Stimulated activated CD8-positive, alpha-beta memory T cell treated with anti-CD3 and anti-CD28 coated beads, Interleukin-4, amount 100 ng/mL, for 48 hours (primary cell): ENCODE results near the gene PCBP3.
A peak's percentile ranks its signal among the peaks of the same experiment; 100 is the strongest.
"Not testable (repeated sequence)": the region's sequence is repeated elsewhere in the genome, so short reads cannot be mapped to it uniquely, and the experiment has no call there.

ENCODE experiments used
- DNase-seq: peaks from one replicate; pipeline ENCODE4 v3.0.0-alpha.2; 2020

The PCBP3 gene

DNA sequence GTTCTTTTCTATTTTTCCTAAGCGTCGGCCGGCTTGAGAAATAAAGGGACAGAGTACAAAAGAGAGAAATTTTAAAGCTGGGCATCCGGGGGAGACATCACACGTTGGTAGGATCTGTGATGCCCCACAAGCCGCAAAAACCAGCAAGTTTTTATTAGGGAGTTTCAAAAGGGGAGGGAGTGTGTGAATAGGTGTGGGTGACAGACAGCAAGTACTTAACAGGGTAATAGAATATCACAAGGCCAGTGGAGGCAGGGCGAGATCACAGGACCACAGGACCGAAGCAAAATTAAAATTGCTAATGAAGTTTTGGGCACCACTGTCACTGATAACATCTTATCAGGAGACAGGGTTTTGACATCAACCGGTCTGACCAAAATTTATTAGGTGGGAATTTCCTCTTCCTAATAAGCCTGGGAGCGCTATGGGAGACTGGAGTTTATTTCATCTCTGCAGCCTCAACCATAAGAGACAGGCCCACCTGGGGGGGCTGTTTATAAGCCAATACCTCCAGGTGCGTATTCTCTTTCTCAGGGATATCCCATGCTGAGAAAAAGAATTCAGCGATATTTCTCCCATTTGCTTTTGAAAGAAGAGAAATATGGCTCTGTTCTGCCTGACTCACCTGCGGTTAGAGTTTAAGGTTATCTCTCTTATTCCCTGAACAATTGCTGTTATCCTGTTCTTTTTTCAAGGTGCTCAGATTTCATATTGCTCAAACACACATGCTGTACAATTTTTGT is 332.3 kb downstream of the PCBP3 start:
- not testable (repeated sequence) for DNase-seq

DNA sequence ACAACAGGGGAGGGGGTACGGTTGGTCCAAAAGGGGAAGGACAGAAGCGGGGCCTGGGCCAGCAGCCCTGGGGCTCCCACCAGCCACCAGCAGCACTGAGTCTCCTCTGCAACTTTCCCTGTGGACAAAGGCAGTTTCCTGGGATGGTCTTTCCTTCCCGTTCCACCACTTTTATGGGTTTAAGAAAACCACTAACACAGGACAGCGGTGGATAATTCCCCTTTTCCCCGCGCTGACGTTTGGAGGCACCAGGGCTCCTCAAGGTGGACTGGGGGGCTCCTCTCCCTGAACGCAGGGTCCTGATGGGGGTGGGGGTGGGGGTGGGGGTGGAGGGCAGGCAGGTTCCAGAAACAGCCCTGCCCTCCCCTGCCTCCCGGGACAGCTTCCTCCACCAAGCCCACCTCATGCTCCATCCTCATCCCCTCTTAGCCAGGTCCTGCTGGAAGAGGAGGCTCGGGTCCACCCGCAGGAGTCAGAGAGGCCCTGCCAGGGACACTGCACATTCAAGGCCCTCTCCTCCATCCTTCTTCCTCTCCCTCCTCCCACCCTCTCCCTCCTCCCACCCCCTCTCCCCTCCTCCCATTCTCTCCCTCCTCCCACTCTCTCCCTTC is 333.3 kb downstream of the PCBP3 start:
- DNase-seq, result no peak

DNA sequence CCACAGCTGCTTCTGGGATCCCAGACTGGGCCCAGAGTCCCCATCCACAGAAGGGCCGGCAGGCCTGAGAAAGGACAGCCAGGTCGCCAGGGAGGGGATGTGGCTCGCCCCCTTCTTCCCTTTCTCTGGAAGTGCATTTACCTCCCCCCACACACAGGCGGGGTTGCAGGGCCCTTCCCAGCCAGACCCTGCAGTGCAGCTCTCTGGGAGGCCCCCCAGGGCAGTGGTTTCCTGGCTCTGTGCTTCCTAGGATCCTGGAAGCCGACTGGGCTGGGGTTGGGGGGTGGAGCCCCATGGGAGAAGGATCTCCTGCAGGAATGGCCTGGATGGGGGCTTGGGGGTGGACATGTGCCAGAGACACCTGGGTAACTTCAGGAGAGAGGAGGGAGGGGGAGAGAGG is 333.9 kb downstream of the PCBP3 start:
- no peak for DNase-seq

DNA sequence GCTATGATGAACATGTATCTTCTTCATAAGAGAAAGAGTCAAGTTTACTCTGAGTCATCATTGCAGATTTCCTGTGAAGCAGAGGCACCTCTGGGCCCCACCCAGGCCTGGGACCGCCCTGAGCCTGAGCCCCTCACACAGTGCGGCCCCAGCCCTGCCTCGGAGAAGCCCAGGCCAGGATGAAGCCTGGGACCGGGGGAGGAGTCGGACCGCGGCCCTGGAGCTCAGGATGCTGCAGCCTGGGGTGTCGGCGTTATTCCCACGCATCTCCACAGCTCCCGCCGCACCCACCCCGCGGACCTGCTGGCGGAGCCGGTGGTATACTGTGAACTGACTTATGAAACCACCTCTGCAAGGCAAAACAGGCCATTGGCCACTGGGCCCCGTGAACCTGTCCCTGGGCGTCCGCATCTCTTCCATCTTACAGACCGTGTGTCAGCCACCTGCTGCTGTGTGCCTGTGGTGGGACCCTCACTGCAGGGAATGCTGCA is 335.7 kb downstream of the PCBP3 start:
- DNase-seq, result peak; percentile 61

DNA sequence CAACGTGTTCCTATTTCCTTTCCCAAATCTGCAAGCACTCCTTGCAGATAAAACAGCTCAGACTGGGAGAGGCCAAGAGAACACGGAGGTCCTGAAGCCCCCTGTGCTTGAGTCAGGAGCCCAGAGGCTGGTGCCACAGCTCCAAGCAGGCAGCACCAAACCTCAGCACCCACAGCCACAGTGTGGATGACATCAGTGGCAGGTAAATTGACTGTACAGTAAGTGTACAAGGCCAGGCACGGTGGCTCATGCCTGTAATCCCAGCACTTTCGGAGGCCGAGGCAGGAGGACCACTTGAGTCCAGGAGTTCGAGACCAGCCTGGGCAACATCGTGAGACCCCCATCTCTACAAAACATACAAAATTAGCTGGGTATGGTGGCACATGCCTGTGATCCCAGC is 336.1 kb downstream of the PCBP3 start:
- DNase-seq, result peak; percentile 49

DNA sequence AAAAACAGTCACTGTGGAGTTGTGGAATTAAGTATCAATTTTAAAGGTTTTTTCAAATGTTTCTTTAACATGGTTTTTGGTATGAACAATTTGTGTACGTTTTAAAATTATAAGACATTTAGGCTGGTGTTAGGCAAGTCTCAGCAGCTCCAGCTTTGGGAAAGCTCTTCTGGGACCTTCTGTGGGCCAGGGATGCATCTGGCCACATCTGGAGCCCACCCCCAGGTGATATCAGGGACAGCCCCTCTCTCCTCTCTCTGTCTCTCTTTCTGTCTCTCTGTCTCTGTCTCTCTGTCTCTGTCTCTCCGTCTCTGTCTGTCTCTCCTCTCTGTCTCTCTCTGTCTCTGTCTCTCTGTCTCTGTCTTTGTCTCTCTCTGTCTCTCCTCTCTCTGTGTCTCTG is 336.7 kb downstream of the PCBP3 start:
- no peak for DNase-seq

DNA sequence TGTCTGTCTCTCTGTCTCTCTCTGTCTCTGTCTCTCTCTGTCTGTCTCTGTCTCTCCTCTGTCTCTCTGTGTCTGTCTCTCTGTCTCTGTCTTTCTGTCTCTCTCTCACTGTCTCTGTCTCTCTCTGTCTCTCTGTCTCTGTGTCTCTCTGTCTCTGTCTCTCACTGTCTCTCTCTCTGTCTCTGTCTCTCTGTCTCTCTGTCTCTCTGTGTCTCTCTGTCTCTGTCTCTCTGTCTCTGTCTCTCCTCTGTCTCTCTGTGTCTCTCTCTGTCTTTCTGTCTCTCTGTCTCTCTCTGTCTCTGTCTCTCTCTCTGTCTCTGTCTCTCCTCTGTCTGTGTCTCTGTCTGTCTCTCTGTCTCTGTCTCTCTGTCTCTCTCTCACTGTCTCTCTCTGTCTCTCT is 337.2 kb downstream of the PCBP3 start:
- no peak for DNase-seq

DNA sequence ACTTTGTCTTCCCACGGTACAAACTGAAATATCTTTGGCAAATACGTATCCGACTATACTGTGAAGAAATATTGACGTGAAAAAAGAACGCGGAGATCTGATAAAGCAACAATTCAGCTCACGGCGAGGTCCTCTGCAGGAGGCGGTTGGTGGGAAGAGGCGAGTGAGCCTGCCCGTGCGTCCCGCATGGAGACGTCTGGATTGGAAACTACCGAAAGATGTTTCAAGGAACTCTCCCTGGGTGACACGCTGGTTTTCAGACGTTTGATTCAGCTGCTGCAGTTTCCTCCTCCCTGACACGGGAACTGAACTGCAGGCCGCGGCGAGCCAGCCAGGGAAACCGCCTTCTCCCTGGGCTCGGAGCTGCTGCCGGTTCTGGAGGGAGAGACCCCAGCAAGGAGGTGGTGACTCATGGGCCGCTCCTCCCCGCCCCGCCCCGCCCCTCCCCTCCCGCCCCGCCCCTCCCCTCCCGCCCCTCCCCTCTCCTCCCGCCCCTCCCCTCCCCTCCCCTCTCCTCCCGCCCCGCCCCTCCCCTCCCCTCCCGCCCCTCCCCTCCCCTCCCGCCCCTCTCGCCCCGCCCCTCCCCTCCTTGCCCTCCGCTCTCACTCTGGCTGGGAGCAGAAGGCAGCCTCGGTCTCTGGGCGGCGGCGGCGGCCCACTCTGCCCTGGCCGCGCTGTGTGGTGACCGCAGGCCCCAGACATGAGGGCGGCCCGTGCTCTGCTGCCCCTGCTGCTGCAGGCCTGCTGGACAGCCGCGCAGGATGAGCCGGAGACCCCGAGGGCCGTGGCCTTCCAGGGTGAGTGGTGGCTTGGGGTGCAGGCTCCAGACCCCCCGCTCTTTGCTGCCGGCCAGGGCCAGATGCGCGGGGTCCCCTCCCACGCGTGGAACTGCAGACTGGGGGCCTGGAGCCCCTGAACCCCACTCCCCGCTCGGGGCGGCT is 337.9 kb downstream of the PCBP3 start, which contains the start of gene COL6A1:
Gene COL6A1 (plus strand): TSS at position 620 of the 941 bp plus-strand sequence. CDS start 81 bp downstream, at position 701.
- DNase-seq, result peak; percentile 66

DNA sequence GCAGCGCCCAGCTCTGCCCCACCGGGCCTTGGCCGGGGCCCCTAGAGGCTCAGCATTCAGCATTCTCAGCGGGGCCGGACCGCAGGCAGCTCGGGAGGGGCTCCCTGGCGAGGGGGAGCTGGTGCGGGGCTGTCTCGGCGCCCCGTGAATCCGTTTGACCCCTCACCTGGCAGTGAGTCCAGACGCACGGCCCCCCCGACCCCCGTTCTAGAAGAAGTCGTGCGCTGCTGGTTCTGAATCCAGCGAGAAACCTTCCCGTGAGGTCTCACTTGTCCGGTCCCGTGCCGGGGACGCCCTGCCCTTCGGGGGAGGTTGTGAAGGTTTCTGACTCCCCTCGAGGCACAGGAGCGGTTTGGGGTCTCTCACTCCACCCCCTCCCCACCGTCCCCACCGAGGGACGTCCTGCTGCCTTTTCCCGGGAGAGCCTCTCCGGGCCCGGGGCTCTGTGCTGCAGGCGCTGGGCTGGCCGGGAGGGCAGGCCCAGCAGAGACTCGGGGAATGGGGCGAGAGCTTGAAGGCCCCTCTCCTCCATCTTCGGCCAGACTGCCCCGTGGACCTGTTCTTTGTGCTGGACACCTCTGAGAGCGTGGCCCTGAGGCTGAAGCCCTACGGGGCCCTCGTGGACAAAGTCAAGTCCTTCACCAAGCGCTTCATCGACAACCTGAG is 338.7 kb downstream of the PCBP3 start:
- DNase-seq, result no peak

DNA sequence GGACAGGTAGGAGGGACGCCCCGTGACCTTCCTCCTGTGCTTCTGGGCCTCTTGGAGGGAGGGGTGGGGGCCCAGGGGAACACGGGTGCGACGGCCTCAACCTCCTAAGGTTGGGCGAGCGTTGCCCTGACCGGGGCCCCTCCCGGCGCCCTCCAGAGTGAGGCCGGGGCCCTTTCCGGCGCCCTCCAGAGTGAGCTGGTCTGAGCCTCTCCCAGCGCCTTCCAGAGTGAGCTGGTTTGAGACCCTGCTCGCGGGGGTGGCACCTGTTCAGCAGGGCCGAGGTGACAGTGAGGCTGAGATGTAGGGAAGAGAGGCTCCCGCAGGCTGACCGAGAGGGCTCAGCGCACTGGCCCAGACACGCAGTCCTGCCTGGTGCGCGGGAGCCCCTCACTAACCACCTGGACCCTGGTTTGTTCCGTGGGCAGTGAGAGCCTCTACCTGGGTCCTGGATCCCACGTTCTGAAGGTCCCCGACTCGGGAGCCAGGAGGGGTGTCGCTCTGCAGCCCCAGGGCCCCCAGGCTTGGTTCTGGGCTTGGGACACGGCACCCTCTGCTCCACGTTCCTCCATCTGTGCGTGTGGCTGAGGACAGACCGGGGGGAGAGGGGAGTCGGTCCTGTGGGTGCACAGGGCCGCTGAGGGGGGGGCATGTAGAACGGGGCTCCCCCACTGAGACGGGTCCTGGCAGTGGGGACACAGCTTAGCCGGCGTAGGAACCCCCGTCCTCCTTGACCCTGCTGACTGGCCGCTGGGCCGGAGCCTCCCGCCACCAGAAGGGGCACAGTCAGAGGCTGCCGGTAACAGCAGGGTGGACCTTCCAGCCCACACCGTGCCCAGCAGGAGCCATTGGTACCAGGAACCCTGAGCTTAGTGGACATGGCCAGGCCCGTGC is 339.5 kb downstream of the PCBP3 start:
- no peak for DNase-seq

DNA sequence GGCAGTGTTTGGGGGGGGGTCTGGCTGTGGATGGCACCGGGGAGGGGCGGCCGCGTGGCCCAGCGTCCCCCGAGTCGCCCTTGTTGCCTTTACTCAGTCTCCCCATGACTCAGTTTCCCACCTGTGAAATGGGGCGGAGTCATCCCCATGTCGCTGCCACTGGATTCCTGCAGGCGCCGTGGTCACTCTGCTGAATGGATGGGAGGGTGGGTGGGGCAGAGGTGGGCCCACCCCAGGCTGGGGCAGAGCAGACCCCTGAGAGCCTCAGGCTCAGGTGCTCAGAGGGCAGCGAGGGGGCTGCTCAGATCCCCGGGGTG is 340.1 kb downstream of the PCBP3 start:
- DNase-seq, result no peak

DNA sequence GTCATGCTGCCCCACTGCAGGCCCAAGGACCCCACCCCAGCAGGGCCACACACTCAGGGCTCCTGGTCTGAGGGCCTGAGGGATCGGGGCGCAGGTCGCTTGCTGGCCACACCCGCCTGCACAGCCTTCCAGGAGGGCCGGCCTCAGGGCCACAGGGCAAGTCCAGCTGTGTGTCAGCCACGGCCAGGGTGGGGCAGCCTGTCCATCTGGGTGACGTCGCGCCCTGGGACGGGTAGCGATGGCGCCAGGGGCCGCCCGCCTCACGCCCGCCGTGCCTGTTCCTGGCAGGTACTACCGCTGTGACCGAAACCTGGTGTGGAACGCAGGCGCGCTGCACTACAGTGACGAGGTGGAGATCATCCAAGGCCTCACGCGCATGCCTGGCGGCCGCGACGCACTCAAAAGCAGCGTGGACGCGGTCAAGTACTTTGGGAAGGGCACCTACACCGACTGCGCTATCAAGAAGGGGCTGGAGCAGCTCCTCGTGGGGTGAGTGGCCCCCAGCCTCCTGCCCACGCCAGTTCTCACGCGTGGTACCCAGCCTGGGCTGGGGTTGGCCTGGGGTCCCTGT is 340.5 kb downstream of the PCBP3 start:
- no peak for DNase-seq

DNA sequence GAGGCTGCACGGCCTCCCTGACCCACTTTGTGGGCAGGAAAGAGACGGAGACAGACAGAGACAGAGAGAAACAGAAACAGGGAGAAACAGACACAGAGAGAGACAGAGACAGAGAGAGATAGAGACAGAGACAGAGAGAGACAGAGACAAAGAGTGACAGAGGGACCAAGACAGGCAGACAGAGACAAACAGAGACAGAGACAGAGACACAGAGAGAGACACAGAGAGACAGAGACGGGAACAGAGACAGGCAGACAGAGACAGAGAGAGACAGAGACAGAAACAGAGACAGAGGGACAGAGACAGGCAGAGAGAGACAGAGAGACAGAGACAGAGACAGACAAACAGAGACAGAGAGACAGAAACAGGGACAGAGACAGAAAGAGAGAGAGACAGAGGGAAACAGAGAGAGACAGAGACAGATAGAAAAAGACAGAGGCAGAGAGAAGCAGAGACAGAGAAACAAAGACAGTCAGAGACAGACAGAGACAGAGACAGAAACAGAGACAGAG is 341.1 kb downstream of the PCBP3 start:
- DNase-seq, result no peak

DNA sequence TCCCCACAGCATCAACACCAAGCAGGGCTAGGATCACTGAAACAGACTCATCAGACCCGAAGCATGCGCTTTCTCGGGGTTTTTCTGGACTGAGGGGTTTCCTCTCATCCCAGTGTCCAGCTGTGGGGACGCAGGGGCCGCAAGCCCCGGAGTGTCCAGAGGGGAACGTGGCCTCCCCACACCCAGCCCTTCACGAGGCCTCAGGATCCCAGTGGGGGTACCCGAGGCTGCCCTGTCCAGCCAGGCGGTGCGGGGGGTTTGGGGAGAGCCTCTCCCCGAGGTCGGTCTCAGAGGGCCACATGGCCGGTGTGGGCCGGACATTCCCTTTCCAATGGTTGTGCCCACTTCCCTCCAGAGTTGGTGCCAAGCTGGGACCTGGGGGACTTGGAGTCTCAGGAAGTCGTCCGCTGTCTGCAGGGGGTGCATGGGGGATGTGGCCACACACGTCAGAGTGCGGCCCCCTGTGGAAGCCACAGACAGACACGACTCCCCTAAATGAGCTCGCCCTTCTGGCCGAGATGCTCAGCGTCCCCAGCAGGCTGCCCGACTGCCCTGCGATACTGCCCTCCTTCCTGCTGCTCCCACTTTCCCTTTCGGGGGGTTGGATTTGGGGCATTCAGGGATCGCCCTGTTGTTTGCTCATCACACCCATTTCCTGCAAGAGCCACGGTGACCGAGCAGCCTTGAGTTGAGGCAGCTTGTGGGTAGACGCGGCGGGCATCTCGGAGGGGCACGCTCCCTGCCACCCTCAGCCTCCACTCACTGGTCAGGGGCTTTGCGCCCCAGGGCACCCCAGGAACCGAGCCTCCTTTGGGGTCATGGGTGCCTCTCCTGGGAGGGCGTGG is 342.2 kb downstream of the PCBP3 start:
- DNase-seq, result no peak

DNA sequence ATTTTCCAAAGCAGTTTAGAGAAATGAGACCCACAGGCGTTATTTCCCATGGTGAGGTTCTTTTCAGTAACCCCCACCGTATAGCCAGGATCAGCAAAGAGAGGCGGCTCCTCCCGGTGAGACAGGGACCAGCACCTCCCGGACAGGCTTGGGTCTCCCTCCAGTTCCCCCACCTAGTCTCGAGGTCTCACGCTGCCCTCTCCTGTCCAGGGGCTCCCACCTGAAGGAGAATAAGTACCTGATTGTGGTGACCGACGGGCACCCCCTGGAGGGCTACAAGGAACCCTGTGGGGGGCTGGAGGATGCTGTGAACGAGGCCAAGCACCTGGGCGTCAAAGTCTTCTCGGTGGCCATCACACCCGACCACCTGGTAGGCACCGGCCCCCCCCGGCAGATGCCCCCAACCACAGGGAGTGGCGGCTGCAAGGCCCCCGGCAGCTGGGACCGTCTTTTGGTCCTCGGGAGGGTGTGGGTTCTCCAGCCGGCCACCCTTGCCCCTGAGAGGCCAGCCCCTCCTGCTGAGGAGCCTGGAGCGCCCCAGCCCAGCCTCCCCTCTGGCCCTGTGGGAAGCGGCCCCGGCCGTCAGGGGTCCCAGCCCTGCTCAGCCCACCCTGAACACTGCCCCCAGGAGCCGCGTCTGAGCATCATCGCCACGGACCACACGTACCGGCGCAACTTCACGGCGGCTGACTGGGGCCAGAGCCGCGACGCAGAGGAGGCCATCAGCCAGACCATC is 343.0 kb downstream of the PCBP3 start:
- no peak for DNase-seq

DNA sequence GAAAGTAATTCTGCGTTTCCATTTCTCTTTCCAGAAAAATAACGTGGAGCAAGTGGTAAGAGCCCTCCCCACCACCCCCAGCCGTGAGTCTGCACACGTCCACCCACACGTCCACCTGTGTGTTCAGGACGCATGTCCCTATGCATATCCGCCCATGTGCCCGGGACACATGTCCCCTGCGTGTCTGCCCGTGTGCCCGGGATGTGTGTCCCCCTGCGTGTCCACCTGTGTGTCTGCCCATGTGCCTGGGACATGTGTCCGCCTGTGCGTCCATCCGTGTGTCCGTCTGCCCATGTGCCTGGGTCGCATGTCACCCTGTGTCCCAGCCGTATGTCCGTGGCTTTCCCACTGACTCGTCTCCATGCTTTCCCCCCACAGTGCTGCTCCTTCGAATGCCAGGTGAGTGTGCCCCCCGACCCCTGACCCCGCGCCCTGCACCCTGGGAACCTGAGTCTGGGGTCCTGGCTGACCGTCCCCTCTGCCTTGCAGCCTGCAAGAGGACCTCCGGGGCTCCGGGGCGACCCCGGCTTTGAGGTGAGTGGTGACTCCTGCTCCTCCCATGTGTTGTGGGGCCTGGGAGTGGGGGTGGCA is 343.7 kb downstream of the PCBP3 start:
- DNase-seq, result no peak

DNA sequence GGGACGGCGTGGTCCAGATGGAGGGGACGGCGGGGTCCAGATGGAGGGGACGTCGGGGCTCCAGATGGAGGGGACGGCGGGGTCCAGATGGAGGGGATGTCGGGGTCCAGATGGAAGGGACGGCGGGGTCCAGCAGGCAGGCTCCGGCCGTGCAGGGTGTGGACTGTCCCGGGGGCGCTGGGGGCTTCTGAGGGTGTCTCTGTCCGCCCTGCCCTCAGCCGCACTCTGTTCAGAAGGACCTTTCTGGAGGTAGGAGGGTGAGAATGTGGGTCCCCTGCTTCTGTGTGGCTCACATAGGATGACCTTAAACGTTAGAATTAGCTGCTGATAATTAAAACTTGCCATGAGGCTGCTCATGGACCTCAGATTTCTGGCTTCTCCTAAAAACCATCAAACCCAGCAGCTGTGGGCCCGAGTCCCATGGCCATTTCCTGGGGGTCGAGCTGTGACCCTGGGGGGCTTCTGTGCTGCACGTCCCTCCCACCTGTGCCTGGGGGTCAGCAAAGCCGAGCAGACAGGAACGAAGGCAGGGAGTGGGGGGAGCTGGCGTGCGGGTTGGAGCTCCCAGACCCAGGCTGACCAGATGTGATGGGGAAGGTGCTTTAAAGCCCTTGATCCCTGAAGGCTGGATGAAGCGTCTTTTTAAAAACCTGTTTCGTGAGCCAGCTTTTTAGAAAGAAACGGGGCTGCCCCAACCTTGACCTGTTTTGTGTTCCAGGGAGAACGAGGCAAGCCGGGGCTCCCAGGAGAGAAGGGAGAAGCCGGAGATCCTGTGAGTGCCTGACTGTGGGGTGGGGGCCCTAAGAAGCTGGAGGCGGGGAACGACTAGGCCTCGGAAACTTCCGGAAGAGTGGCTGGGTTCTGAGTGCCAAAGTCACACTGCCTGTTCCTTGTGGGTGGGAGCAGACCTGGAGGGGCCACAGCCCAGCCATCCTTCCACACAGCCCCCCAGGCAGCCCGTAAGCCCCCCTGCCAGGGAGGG is 345.1 kb downstream of the PCBP3 start:
- no peak for DNase-seq
